Ascending aorta (tissue), 2 donors: Measurements from ENCODE around the gene ATXN10. TPM values are rescaled to one million over a fixed set of nuclear protein-coding genes. Genes with fewer than 3 reads are reported as not detected.

Experiments used
- DNase-seq, 2 donors: peaks; one replicate each; pipeline ENCODE4 v3.0.0-alpha.2; 2019; ENCODE audit warnings: low spot score in 2 of 2
- H3K27ac ChIP-seq, 2 donors: fragments of 200-600 bp; sonication (generic); one replicate each; pipeline ENCODE4 v1.5.1; 2016 to 2017; ENCODE audit warnings: mild to moderate bottlenecking in 1 of 2
- H3K27me3 ChIP-seq: fragments of 200-600 bp; sonication (generic); one replicate; pipeline ENCODE4 v1.5.1; 2017
- H3K36me3 ChIP-seq, 2 donors: fragments of 200-600 bp; sonication (generic); one replicate each; pipeline ENCODE4 v1.5.1; 2016
- H3K4me1 ChIP-seq, 2 donors: fragments of 200-600 bp; sonication (generic); one replicate each; pipeline ENCODE4 v1.5.1; 2016 to 2017; ENCODE audit warnings: mild to moderate bottlenecking in 1 of 2
- H3K4me3 ChIP-seq, 2 donors: fragments of 200-600 bp; sonication (generic); one replicate each; pipeline ENCODE4 v1.5.1; 2016 to 2017; ENCODE audit warnings: mild to moderate bottlenecking in 1 of 2
- H3K9me3 ChIP-seq, 2 donors: fragments of 200-600 bp; sonication (generic); one replicate each; pipeline ENCODE4 v1.5.1; 2016
- intact Hi-C: fragments of 100-400 bp; cut with DNase I; formaldehyde crosslinking; loops from one replicate; pipeline ENCODE4 v1.15.1; 2023
- total RNA-seq: library from RNA; depleted of rRNA; stranded (reverse); fragments of >200 nt; gene quantifications from one replicate; pipeline ENCODE4 v1.1.0, GENCODE V29; 2016
- TF ChIP-seq, protein P1 (sequence below), 3 experiments: fragments of 200-600 bp in 2 of 3; fragments of 450-650 bp in 1 of 3; sonication (generic) in 2 of 3; IDR thresholded peaks; one replicate each; pipeline ENCODE4 v1.5.1; 2016 to 2019; ENCODE audit warnings: antibody characterized with exemption in 3 of 3, mild to moderate bottlenecking in 1 of 3, moderate library complexity in 1 of 3

Gene ATXN10
- total RNA-seq, 1 donor from 2014 or later = 82.1 TPM

DNA sequence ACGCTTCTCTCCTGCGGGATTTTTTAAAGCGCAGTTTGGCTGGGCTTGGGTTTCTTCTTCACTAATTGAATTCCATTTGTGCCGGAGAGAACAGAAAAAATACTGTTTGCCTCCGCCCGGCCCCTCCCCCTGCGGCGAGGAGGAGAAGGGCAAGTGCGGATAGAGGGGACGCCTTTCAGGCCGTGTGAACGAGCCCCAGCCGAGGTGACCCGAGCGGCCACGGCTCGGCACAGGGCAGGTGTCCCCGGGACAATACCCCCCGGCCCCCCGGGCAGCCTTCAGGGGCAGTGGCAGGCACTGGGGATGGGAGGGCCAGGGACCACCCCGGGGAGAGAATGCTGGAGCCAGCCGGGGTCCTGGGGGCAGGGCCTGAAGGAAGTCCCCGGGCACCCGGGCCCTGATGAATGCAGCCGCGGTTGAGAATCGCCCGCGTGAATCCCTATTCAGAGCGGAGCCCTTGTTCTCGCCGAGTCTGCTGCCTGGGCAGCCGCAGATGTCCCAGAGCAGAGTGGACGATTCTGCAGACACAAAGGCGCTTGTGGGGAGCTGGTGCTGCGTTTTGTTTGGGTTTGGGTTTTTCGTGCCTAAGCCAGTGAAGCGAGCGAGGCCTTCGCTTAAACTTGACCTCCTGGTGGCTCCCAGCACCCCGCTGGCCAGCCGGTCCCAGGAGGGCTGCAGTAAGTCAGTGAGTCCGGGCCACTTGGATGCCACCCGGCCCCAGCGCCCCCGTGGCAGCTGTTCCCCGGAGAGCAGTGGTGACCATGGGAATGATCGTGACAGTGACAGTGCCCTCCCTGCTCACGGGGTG, 209.3 kb downstream of the ATXN10 start:
- peak in 1 of 2 donors; percentile 55 for DNase-seq
- Histone ChIP-seq H3K4me1 (no peaks in the 10 kb centered on the region), H3K27ac (no peak overlapping the region), H3K36me3 (no peaks in the 10 kb centered on the region), H3K9me3 (no peaks in the 10 kb centered on the region), H3K4me3 (no peak overlapping the region), H3K27me3 (no peaks in the 10 kb centered on the region)
- intact Hi-C loops = no loop called here
- TF ChIP-seq, protein P1, sequence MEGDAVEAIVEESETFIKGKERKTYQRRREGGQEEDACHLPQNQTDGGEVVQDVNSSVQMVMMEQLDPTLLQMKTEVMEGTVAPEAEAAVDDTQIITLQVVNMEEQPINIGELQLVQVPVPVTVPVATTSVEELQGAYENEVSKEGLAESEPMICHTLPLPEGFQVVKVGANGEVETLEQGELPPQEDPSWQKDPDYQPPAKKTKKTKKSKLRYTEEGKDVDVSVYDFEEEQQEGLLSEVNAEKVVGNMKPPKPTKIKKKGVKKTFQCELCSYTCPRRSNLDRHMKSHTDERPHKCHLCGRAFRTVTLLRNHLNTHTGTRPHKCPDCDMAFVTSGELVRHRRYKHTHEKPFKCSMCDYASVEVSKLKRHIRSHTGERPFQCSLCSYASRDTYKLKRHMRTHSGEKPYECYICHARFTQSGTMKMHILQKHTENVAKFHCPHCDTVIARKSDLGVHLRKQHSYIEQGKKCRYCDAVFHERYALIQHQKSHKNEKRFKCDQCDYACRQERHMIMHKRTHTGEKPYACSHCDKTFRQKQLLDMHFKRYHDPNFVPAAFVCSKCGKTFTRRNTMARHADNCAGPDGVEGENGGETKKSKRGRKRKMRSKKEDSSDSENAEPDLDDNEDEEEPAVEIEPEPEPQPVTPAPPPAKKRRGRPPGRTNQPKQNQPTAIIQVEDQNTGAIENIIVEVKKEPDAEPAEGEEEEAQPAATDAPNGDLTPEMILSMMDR (IDR thresholded peaks at IDR 0.05) = no peak

DNA sequence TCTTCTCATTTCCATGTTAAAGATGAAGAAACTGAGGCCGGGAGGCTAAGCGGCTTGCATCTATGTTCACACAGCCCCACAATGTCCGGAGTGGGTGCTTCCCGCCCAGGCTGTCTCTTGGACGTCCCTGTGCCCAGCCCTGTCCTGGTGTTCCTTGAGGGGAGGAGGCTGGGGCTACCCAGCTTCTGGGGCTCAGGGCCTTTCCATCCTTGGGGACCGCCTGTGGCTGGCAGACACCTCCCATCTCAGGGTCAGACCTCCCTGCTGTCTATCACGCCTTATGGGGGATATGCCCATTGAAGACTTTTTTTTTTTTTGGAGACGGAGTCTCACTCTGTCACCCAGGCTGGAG, 209.9 kb downstream of the ATXN10 start:
- Histone ChIP-seq H3K4me1 (no peaks in the 10 kb centered on the region), H3K36me3 (no peaks in the 10 kb centered on the region), H3K9me3 (no peaks in the 10 kb centered on the region), H3K27ac (no peak overlapping the region), H3K4me3 (no peak overlapping the region), H3K27me3 (no peaks in the 10 kb centered on the region)
- TF ChIP-seq, protein P1 (IDR thresholded peaks at IDR 0.05) = no peak
- intact Hi-C loops = no loop called here
- no peak for DNase-seq

DNA sequence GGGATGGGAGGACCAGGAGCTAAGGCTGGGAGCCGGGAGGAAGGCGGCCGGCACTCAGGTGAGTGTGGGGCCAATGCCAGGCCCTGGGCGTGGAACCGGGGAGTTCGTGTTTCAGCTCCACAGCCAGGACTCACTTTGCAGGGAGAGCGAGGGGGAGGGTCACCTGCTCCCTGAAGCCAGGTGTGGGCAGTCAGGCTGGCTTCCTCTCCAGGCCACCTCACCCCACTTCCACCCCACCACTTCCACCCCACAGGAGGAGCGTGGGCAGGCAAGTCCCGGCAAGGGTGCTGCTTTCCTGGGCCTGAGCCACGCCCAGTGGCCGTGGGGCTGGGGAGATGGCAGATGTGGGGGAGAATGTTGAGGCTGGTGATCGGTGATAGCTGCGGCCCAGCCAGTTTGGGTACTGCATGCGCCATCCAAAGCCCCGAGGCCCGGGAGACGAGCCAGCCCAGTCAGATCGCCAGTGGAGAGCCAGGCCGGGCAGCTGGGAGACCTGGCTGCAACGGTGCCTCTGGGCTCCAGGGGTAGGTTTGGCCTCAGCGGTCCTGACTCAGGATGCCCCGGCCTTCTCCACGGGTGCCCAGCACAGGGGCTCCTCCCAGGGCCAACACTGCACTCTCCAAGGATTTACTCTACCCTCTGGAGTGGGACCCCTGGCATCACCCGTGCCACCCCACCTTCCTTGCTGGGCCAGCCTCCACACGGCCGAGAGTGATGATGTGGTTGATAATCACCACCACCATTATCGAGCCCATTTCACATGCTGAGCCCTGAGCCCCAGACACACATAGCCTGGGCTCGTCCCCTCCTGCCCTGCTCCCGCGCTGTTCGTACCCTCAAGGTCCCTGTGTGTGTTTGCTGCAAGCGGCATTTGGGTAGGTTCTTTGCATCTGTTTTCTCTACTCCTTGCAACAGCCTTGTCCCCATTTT, 211.5 kb downstream of the ATXN10 start:
- TF ChIP-seq, protein P1 (IDR thresholded peaks at IDR 0.05) = no peak
- Histone ChIP-seq H3K9me3 (no peaks in the 10 kb centered on the region), H3K4me3 (no peak overlapping the region), H3K4me1 (no peaks in the 10 kb centered on the region), H3K36me3 (no peaks in the 10 kb centered on the region), H3K27me3 (no peaks in the 10 kb centered on the region), H3K27ac (no peak overlapping the region)
- intact Hi-C loops = no loop called here
- peak in 1 of 2 donors; percentile 61 for DNase-seq

GRCh38 chr22:45883811-45884170, 212.2 kb downstream of the ATXN10 start:
- no peak overlapping the region for H3K27ac ChIP-seq
- TF ChIP-seq, protein P1 (IDR thresholded peaks at IDR 0.05) = no peak
- no peaks in the 10 kb centered on the region for H3K9me3 ChIP-seq
- intact Hi-C loops = no loop called here
- H3K4me3 ChIP-seq = no peak overlapping the region
- no peaks in the 10 kb centered on the region for H3K27me3 ChIP-seq
- H3K36me3 ChIP-seq = no peaks in the 10 kb centered on the region
- no peaks in the 10 kb centered on the region for H3K4me1 ChIP-seq
- DNase-seq = peak in 1 of 2 donors; percentile 38

DNA sequence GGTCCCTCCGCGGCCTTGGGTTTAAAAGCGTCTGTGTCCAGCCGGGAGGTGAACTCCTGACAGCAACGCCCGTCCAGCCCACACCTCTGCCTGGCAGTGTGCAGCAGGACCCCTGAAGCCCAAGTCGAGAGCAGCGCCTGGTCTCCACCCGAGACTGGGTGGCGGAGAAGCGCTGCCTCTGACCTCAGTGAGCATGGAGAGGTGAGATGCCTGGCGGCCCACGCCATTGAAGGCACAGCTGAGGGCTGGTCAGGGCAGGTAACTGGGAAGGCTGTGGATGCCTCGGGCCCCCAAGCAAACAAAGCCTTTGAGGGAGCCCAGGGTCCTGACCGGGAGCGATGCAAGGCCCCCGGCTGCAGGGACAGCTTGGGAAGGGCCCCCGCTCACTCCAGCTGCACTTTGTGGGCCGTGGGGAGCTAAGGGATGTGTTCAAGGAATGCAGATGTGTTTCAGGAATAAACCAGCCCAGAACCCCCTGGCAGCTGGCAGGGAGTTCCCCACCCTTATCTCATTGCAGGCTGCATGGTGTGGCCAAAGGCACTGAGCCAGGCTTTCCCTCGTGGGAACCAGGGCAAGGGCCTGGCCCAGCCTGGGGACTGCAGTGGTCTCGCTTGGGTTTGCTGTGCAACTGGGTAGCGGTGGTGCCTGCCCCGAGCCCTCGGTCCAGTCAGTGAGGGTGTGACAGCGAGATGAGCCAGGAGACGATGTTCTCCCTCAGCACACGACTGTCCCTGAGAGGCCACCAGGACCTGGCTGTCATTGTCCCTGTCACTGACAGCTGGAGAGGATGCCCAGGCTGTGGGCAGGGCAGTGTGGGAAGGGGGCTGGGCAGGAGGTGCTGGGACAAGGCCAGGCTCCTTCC, 212.8 kb downstream of the ATXN10 start:
- Histone ChIP-seq H3K4me3 (no peak overlapping the region), H3K27ac (no peak overlapping the region), H3K27me3 (no peaks in the 10 kb centered on the region), H3K36me3 (no peaks in the 10 kb centered on the region), H3K9me3 (no peaks in the 10 kb centered on the region), H3K4me1 (no peaks in the 10 kb centered on the region)
- DNase-seq = peak in 1 of 2 donors; percentile 58
- TF ChIP-seq, protein P1 (IDR thresholded peaks at IDR 0.05) = no peak
- intact Hi-C loops = no loop called here
